Measurements from ENCODE around the gene PTPN13.

DNA sequence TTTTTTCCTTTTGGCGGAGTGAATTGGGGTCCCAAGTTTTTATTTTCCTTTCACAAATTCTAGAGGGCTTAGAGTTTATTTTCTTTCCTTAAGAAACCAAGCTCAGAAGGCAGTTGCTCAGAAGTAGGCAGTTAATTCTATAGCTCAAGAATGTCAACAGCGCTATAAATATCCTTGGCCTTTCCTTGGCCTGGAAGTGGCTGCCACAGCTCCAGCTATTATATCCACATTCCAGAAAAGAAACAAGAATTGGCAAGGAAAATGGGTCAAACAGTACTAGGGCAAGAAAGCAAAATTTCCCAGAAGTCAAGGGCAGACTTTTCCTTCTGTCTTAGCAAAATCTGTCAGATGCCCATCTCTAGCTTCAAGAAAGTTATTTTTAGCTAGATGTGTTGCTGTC is 224.1 kb downstream of the PTPN13 start:
- TF ChIP-seq CTCF (IDR thresholded peaks at IDR 0.05), result no peak
- TF ChIP-seq POLR2A (IDR thresholded peaks at IDR 0.05), result no peak
